Keratinocyte (primary cell): ENCODE results near the gene SH3RF2.

Experiments
- EZH2 ChIP-seq: IDR thresholded peaks from one replicate; pipeline ENCODE4 v1.6.1; 2012; ENCODE audit warnings: inconsistent platforms, mild to moderate bottlenecking, low read length, moderate library complexity
- TF ChIP-seq, protein P1 (sequence below), 3 experiments: IDR thresholded peaks in 1 of 3; conservative IDR thresholded peaks in 1 of 3; optimal IDR thresholded peaks in 1 of 3; 2 replicates in 2 of 3; 3 replicates in 1 of 3; pipeline versions ENCODE3 to v1.5.1; 2011; ENCODE audit warnings: low read length in 3 of 3, mild to moderate bottlenecking in 3 of 3, moderate library complexity in 2 of 3, control low read depth in 1 of 3, inconsistent platforms in 1 of 3; ENCODE audit not compliant: insufficient read depth in 2 of 3; ENCODE audit errors: extremely low read depth in 1 of 3

DNA sequence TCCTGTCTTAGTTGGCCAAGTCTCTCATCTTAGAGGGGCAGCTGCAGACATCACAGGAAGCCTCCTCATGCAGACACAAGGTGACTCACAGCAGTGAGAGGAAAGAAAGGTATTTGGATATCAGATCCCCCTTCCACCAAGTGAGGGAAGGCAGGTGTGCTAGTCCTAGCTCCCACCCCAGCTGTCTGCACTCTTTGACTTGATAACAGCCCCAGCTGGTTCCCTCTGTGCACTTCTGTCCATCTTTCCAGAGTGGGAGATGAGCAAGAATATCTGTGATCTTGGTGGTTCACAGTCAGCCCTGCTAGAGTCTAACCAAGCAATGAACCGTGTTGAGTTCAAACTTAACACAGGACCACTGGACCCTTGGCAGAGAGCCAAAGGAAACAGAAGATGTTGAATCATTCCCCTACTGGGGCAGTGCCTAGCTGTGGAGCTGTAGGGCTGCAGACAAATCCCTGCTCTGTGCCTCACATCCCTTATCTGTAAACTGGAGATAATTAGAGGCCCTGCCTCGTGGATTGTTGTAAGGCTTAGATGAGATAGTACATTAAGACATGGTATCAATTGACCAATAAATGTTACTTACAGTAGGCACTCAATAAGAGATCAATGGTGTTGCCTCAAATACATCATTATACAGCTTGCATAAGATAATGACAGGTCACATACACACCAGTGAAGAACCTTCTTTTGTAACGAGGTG is 39.1 kb downstream of the SH3RF2 start:
- TF ChIP-seq, protein P1, sequence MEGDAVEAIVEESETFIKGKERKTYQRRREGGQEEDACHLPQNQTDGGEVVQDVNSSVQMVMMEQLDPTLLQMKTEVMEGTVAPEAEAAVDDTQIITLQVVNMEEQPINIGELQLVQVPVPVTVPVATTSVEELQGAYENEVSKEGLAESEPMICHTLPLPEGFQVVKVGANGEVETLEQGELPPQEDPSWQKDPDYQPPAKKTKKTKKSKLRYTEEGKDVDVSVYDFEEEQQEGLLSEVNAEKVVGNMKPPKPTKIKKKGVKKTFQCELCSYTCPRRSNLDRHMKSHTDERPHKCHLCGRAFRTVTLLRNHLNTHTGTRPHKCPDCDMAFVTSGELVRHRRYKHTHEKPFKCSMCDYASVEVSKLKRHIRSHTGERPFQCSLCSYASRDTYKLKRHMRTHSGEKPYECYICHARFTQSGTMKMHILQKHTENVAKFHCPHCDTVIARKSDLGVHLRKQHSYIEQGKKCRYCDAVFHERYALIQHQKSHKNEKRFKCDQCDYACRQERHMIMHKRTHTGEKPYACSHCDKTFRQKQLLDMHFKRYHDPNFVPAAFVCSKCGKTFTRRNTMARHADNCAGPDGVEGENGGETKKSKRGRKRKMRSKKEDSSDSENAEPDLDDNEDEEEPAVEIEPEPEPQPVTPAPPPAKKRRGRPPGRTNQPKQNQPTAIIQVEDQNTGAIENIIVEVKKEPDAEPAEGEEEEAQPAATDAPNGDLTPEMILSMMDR (optimal IDR thresholded peaks at IDR 0.05 in 1 of 3, IDR thresholded peaks at IDR 0.05 in 1 of 3, conservative IDR thresholded peaks at IDR 0.05 in 1 of 3; ENCODE audit: extremely low read depth in 1 of 3, insufficient read depth in 2 of 3, low read length in 3 of 3), result no peak
- TF ChIP-seq EZH2, result no peak
